Epithelial cell of esophagus (primary cell): ENCODE data around the gene COL20A1.

Experiments used
- DNase-seq: peaks from one replicate; pipeline ENCODE4 v3.0.0; 2010; ENCODE audit warnings: low read depth
- H3K4me3 ChIP-seq: 2 replicates; pipeline ENCODE4 v1.5.1; 2011; ENCODE audit warnings: mild to moderate bottlenecking, low read length, control low read depth
- CTCF ChIP-seq: IDR thresholded peaks from 2 replicates; pipeline ENCODE4 v1.5.1; 2011; ENCODE audit warnings: low read depth, mild to moderate bottlenecking, low read length, control low read depth, inconsistent platforms; ENCODE audit not compliant: insufficient read depth; ENCODE audit errors: missing control alignments

COL20A1 gene

DNA sequence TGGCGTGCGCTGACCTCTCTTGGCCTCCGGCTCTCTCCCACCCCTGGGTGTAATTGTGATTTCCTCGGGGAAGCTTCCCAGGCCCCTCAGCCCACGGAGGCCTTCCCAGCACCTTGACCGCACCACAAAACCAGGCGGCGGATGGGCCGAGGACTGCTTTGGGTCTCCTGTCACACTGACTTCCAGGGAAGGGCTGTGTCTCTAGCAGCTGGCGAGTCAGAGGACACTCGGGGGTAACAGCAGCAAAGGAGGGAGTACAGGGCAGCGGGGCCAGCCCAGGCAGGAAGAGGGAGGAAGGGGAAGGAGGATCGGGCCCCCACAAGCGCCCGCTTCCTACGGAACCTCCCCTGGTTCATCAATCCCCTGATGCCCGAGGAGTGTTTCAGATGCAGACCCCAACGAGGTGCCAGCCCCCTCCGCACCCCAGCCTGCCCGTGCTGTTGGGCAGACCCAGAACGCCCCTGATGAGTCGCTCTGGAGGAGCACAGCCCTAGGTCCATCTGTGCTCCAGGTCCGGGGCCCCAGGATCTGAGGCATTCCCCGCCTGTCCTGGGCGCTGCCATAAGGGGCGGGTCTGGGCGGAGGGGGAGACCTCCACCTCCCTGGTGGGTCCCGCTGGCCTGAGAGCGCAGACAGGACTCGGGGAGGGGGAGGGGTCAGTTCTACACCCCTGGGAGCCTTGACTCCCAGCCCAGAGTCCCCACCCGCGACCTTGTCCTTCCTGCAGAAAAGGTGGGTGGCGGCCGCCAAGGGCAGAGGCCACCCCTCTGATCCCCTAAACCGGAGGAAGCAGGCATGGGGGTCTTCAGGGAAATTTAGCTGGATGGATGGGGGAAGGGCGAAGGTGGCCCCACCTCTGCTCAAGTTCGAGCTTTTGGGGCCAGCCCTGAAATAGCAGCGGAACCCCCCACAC is 67.2 kb downstream of the COL20A1 start:
- no peak overlapping the region for H3K4me3 ChIP-seq
- DNase-seq, result no peak
- TF ChIP-seq CTCF, result no peak

- no peak for DNase-seq
- no peak for TF ChIP-seq CTCF
- H3K4me3 ChIP-seq, result no peak within 1 kb of the TSS
These were observed 68.0 kb downstream of the COL20A1 start, which contains the start of gene CHRNA4 for GRCh38 chr20:63360850-63361518. Gene CHRNA4 (minus strand): TSS chr20:63361349. CDS start chr20:63361165, 184 bp downstream.

DNA sequence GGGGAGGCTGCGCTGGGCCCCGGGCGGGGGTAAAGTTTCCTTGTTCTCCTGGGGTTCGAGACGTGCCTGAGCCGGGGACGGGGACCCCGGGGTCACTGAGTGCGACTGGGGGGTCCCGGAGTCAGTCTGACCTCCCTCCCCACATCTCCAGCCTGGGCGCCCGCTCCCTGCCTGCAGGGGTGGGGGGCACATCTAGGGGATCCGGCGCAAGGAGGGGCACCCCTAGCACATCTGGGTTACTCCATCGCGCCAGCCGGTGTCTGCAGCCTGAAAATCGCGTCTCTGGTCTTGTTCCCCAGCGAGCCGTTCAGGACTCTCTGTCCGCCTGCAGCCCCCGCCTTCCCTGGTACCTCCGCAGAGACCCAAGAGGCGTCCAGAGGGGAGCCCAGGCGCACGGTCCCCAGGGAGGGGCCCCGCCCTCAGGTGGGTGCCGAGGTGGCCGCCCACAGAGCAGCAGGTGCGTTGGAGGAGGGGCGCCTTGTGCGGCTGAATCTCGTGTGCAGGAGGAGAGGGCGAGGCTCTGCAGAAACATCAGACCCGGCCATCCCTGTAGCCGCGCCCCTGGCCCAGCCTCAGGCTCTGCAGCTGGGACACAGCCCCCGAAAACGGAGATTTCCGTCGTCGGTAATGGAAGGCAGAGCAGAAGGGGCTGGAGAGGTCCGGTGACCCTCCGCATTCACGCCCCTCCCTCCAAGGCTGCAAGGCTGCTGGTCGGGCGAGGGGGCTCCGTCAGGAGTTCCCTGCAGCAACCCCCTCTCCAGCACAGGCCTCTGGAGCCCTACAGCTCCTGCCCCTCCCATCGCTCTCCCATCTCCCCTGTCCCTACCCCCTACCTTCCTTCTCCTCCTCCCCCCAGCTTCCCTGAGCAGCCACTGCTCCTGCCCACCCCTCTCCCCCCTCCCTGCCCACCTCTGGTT is 68.8 kb downstream of the COL20A1 start:
- DNase-seq, result no peak
- H3K4me3 ChIP-seq, result no peak overlapping the region
- no peak for TF ChIP-seq CTCF

DNA sequence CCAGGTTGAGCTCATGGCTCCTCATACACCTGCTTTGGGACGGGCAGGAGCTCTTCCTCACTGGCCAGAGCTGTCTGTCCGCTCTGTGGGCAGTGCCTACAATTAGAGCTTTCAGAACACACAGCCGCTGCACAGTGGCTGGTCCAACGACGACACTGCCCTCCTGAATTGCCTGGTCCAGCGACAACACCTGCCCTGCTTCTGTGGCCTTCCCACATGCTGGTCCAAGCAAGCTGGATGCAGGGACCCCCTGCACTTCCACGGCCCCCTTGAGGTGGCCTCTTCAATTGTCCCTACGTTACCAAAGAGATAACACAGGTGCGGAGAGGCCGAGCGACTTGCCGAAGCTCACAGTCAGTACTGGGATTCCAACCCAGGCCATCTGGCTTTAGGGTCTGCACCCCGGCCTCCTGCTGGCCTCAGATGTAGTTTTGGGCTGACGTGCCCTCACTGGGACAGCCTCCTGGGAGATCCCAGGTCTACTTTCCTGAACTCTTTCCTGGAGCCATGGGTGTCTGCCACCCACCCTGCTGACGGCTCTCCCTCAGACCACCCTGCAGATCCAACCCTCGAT is 69.5 kb downstream of the COL20A1 start:
- no peak overlapping the region for H3K4me3 ChIP-seq
- no peak for DNase-seq
- TF ChIP-seq CTCF, result no peak

DNA sequence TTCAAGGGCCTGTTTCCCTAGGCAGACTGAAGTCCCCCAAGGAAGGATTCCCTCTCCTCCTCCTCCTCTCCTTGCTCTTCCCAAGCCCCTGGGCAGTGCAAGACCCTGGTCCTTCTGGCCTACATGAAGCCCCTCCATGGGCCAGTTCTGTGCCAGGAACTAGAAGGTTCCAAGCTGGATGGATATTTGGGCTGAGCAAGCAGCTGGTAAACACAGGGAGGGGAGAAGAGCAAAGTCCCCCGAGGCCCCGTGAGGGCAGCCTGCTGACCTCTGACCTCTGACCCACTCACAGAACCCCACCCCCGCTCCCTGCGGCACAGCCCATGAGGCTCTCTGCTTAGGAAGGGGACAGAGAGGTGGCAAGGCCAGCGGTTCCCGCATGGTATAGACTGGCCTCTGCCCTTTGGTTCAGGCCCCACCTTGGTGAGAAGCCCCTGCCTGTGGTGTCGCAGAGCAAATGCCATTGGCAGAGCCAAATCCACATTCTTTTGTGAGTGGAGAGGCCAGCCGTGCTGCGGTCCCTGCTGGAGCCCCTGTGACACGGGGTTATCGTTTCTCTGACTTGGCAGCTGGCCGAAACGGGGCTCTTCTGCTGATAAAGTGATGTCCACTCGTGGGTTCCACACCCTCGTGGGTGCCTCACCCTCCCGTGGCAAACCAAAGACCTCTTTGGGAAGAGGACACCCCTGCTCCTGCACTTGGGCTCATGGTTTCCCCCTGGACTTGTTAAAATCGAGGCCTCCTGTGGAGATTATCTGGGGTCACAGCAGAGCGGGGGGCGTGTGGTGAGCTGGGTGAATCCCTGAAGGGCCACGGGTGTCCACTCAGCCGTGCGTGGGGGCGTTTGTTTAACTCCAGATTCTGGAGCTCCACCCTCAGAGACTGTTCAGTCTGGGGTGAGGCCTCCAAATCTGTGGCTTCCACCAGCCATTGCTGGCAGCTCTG is 70.3 kb downstream of the COL20A1 start:
- TF ChIP-seq CTCF, result no peak
- no peak for DNase-seq
- no peak overlapping the region for H3K4me3 ChIP-seq
